HG03025 (cell line): Measurements from ENCODE around the gene RAB30.
"Not testable (repeated sequence)": the region's sequence is repeated elsewhere in the genome, so short reads cannot be mapped to it uniquely, and the experiment has no call there.

ENCODE experiments used
- ATAC-seq: cut with Tn5 transposase; IDR thresholded peaks from one replicate; pipeline ENCODE4 v1.9.1; 2021; ENCODE audit warnings: mild to moderate bottlenecking, moderate library complexity; ENCODE audit not compliant: unreplicated experiment, low FRiP score

Gene RAB30

DNA sequence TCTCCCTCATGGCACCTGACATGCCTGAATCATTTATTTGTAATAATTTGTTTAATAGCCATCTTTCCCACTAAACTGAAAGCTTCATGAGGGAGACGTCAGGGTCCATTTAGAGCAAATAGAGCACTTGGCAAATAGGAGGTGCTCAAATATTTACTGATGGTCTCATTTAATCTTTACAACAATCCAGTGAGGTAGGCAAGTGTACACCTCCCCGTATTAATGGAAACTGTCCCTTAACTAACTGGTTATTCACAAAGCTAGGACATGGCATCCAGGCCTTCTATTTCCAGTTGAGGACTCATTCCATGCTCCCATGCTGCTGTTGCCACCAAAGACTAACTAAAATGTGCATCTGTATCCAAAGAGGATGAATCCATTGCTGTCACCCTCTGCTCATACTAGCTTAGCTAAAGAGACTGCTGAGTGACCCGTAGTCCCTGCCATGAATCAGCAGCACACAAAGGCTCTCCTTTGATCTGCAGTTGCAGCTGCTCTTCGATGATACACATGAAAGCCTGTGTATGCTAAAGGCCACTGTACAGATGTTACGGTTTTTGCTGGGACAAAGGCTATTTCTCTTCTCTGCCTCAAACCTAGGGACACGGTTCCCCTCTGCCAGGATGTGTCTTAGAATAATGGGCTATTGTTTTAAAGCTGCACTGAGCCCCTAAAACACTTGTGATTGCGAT is 82.6 kb downstream of the RAB30 start:
- ATAC-seq, result no peak

DNA sequence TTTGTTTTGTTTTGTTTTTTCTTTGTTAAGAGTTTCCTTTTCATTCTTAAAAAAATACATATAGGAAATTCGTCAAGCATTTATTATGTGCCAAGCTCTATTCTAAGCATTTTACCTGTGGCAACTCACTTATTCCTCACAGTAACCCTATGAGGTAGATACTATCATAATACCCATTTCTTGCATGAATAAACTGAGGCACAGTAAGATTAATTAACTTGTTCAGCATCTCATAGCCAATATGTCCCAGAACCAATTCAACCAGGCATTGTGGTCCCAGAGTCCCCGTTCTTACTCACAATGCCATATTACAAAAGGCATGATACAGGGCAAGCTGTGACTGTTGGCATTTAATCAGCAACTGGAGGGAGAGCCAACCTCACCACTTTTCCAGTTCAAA is 83.7 kb downstream of the RAB30 start:
- ATAC-seq, result no peak

DNA sequence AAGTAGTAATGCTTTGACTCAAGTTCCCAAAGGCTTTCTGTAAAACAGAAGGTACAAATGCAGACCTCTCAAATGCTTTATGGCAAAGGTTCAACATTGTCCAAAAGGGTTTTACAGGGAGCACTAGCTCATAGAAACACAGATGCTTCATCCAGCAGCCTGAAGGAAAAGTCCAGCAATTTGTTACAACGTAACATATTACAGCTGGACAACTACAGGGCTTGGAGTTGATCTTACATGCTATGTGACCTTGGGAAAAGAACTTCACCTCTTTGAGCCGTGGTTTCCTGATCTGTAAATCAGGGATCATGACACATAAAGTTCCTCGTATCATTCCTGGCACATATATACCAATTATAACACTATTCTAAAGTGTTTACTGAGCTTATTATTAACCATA is 85.3 kb downstream of the RAB30 start:
- ATAC-seq, result no peak

DNA sequence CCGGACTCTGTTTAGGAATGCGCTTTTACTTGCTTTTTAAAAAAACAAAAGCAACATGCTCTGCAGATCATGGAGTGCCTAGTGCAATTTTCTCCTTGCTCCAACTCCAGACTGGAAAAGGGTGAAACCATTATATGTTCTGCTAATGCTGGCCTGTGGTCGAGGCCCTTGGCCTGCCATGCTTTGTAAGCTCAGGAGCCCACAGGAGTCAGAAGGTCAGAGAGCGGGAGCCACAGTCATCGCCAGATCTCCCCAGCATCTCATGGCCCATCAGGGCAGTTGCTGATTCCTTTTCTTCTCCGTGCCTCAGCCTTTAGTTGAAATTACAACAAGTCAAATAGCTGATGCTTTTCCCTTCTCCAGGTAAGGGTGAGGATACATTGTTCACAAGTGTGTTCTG is 89.8 kb downstream of the RAB30 start:
- ATAC-seq, result no peak

DNA sequence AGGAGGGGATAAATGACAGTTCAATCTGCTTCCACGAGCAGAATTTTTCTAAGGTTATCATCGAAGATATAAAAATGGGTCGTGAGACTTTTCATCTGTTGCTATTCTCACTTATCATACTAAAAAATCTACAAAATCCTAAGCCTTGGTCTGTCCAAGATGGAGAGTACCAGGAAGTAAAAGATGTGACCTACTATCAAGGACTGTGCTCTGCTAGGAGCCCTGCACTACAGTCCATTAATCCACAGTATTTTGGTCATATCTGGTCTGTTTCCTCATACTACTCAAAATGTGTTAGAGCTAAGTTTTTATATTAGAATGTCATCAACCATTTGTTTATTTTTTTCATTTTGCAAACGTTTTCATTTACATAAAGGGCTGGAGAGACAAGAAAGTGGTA is 90.8 kb downstream of the RAB30 start:
- no peak for ATAC-seq

DNA sequence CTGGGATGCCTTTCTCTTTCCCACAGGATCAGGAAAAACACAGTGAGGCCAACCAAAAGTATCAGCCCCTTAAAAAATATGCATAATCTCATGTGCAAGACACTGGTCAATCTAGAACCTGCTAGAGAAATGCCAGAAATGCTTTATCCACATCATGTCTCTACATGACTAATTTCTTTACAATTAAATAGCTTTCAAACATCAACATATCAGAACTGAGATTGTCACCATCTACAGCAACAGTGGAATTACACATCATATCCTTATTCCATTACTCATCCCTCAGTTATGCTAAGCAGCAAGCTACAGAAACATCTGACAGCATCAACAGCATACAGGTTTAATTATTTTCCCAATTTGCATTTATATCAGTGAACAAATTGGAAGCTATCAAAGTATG is 91.4 kb downstream of the RAB30 start:
- no peak for ATAC-seq

DNA sequence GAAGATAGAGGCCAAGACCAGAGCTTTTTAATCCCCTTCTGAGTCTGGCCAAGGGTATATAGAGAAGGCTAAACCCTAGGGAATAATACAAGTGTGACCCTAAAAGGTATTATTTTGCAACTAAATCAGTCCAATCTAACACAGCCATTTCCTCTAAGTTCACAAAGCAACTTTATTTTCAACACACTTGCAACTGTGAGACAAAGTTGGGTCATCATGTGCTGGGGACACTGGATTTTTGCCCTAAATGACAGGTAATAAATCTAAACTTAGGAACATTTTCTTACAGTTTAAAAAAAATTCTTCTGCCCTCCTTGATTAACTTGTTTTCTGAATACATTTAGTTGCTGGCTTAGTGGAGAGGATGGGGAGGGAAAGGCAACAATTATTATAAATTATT is 91.9 kb downstream of the RAB30 start:
- ATAC-seq, result no peak

DNA sequence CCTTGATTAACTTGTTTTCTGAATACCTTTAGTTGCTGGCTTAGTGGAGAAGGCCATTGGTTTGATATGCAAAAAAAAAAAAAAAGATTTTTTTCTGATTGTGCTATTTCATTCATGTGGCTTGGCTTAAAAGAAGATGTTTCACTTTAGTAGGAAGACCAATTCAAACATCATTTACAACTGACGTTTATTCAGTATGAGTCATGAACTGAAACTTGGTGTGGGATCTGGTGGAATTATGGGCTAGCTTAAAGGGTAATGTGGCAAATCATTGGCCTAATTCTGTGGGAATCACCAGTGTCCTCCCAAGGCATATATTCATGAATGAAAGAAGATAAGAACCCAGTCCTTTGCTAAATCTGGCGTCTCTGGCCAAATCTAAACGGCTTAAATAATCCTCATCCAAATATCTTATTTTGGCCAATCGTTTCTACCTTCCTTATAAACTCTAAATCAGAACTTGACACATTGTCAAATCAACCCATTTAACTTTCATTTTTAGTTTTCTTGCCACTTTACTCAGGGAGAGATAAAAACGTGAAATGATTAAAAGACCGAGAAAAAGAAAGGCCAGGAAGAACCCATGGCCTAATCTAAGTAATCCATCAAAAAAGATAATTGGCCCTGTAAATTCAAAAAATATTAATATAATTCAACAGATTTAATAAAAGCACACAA is 93.1 kb downstream of the RAB30 start:
- no peak for ATAC-seq

DNA sequence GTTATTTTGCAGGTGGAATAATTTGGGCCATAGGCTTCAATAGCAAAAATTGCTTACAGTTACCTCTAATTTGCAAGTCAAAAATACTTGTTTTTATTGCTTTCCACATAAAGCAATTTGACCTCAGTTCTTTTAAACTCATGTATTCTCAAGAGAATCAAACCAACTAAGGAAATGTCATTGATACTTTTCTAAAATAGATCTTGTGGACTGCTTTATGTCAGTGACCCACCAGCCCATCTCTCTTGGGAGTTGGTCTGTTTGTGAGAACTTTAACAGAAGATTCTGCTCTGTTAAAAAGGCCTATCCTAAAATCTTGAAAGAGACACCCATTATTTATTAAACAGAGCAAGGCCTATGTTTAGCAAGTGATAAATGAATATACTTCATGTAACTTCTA is 94.9 kb downstream of the RAB30 start:
- ATAC-seq, result no peak

DNA sequence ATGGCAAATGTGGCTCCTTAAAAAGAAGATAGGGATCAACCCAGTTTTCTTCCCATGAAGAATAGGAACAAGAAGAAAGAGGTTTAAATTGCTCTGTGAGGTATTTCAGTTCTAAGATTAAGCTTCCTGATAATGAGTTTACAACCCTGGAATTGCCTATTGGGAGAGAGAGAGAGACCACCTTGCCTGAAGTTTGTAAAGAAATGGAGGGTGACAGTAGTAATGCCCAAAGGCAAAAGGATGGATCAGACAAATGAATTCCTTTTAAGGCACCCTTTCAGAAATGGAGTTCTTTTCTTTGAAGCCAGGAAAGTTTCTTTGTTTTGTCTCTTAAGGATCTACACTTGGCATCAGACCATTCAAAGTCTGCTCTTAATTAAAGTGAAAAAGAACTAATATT is 95.8 kb downstream of the RAB30 start:
- ATAC-seq, result no peak

DNA sequence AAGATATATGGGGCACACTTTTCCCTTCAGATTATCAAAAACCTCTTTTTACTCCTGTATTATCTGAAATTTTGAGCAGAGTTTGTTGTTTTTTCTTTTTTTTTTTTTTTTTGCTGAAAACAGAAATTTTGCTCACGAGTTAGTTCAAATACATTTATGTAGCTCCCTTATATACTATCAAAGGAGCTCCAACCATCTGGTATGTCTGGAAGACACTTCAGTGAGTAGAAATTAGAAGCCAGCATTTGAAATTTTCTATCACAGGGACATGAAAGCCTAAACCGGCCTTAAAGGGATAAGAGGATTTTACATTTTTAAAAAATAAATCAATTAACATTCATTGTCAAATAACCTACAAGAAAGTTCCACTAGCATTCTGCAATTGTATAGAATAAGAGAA is 96.8 kb downstream of the RAB30 start:
- ATAC-seq, result no peak

DNA sequence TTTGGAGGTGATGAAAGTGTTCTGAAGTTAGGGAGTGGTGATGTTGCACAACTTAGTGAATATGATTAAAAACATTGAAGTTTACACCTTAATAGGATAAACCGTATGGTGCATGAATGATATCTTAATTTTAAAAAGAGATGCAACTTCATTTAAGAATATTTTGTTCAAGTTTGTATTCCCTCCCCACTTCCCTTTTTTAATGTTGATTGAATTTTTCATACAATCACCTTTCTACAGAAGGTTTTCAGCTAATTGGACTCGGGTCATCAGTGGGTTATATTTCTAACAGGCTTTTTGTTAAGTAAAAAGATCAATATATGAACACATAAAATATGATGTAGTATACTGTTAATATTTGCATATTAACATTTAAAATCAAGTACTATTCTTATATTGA is 97.6 kb downstream of the RAB30 start:
- no peak for ATAC-seq

DNA sequence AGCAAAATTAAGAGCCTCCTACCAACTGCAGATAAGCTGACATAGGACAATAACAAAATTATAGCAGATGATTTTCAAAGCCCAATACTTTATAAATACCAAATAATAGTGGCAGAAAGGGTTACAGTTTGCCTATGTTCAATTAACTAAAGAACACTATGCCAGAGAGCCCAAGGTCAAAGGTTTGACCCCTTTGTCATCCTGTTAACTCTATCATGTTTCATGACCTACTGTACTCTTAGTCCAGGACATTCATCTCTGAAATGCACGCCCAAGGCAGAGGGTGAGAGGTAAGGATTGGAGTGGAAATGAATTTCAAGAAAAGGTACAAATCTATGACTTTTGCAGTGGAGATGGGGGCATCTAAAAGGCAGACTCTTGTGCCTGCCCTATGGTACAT is 99.6 kb downstream of the RAB30 start:
- no peak for ATAC-seq

DNA sequence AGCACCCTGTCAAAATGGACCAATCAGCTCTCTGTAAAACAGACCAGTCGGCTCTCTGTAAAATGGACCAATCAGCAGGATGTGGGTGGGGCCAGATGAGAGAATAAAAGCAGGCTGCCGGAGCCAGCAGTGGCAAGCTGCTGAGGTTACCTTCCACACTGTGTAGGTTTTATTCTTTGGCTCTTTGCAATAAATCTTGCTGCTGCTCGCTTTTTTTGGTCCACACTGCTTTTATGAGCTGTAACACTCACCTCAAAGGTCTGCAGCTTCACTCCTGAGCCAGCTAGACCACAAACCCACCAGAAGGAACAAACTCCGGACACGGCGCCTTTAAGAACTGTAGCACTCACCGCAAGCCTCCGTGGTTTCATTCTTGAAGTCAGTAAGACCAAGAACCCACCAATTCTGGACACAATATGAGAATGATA is 100.2 kb downstream of the RAB30 start:
- ATAC-seq, result not testable (repeated sequence)

DNA sequence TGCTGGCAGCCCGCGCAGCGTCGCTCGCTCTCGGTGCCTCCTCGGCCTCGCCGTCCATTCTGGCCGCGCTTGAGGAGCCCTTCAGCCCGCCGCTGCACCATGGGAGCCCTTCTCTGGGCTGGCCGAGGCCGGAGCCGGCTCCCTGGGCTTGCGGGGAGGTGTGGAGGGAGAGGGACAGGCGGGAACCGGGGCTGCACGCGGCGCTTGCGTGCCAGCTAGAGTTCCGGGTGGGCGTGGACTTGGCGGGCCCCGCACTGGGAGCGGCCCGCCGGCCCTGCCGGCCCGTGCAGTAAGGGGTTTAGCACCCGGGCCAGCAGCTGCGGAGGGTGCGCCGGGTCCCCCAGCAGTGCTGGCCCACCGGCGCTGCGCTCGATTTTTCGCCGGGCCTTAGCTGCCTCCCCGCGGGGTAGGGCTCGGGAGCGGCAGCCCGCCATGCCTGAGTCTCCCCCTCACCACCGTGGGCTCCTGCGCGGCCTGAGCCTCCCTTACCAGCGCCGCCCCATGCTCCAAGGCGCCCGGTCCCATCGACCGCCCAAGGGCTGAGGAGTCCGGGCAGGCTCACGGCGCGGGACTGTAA is 101.1 kb downstream of the RAB30 start:
- ATAC-seq, result not testable (repeated sequence)

DNA sequence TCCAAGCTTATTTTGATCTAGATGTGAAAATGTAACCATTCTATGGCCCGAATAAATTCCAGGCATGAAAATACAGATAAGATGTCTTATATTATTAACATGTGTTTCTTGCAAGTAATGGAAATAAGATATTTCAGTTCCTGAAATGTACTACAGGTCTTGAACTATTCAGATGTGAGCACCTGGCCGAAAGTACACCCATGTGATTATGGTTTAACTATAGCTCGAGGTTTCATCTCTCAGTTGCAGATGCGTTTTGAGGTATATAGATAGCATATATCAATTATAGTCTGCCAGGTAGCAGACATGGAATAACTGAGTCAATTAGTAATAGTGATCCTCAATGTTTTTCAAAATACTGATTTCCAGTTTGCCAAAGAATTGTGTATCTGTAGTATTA is 101.9 kb downstream of the RAB30 start:
- peak; percentile 98 for ATAC-seq

DNA sequence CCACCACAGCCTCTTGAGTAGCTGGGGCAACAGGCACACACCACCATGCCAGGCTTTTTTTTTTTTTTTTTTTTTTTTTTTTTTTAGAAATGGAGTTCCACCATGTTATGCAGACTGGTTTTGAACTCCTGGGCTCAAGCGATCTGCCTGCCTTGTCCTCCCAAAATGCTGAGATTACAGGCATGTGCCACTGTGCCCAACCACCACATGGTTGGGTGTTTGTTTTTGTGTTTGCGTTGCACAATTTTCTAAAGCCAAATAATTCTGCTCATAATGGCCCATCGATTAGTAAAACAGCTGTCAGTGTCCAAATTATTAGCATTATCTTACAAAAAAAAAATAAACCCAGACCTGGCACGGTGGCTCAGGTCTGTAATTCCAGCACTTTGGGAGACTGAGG is 104.3 kb downstream of the RAB30 start:
- ATAC-seq, result no peak

DNA sequence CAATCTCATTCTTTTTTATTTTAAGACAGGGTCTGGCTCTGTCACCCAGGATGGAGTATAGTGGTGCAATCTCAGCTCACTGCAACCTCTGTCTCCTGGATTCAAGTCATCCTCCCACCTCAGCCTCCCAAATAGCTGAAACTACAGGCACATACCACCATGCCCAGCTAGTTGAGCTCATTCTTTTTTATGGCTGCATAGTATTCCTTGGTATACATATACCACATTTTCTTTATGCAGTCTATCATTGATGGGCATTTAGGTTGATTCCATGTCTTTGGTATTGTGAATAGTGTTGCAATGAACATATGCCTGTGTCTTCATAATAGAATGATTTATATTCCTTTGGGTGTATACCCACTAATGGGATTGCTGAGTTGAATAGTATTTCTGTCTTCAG is 109.7 kb downstream of the RAB30 start:
- not testable (repeated sequence) for ATAC-seq

DNA sequence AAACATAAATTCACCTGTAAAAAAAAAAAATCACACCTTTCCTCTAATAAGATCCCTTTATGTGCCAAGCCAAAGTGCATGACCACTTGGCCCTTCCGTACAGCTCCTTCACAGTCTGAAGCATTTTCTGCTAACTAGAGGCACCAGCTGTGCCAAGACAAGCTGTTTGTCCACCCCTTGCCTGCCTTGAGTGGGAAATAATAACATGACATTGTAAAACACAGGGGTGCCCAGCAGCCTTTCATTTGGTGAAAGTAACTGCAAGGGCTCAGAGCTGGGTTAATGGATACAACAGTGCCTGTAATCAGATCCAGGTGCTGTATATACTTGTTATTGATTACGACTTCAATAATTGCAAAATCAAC is 110.9 kb downstream of the RAB30 start:
- ATAC-seq, result no peak

DNA sequence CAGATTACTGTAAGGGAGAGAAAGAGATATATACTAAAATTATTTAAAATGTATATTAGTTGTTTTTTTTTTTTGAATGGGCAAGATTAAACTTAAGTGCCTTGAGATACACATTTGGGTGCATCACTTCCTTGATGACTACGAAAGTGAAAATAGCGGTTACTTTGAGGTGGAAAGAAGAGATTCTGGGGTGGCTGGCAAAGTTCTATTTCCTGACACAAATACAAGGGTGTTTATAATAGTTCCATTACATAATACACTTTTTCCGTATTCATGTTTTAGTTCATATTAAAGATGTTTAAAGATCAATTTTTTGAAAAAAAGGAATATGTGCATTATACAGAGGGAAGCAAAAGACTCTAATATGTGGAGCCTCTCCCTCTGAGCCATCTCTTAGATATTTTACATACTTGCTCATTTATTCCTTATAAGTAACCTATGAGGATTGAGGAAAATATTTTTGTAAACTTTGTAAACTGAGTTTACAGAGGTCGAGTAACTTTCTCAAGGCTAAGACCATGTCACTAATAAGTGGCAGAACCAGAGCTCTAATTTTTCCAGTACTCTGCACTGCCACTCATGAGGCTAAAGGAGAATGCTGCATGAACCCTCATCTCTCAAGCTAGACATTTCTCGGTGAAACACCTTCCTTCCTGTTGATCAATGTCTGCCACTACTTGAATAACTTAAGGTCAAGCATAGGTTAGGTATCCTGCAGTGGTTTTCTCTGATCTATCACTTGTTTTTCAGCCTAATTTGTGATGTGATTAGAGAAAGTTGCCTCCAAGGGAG is 111.5 kb downstream of the RAB30 start:
- peak; percentile 65 for ATAC-seq

DNA sequence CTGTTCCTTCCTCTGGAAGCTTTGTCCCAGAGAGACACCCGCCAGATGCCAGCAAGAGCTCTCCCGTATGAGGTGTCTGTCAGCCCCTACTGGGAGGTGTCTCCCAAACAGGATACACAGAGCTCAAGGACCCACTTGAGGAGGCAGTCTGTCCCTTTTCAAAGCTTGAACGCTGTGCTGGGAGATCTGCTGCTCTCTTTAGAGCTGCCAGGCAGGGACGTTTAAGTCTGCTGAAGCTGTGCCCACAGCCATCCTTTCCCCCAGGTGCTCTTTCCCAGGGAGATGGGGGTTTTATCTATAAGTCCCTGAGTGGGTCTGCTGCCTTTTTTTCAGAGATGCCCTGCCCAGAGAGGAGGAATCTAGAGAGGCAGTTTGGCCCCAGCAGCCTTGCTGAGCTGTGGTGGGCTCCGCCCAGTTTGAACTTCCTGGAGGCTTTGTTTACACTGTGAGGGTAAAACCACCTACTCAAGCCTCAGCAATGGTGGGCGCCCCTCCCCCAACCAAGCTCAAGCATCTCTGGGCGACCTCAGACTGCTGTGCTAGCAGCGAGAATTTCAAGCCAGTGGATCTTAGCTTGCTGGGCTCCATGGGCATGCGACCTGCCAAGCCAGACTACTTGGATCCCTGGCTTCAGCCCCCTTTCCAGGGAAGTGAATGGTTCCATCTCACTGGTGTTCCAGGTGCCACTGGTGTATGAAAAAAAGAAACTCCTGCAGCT is 115.8 kb downstream of the RAB30 start:
- ATAC-seq, result not testable (repeated sequence)
